AG10803 (cell line): ENCODE results near the gene NFATC1.

Experiments used
- DNase-seq: peaks from one replicate; pipeline ENCODE4 v3.0.0; 2010; ENCODE audit warnings: low read depth
- H3K4me3 ChIP-seq: 2 replicates; pipeline ENCODE4 v1.5.1; 2011; ENCODE audit warnings: mild to moderate bottlenecking, low read length, control low read depth
- CTCF ChIP-seq: conservative IDR thresholded peaks from 2 replicates; pipeline ENCODE4 v1.5.1; 2011; ENCODE audit warnings: mild to moderate bottlenecking, low read length, control low read depth, inconsistent platforms

NFATC1 gene

GRCh38 chr18:79510731-79511241, 115.1 kb downstream of the NFATC1 start:
- DNase-seq = no peak
- no peak for TF ChIP-seq CTCF
- H3K4me3 ChIP-seq = no peak overlapping the region

GRCh38 chr18:79511271-79511670, 115.5 kb downstream of the NFATC1 start:
- no peak overlapping the region for H3K4me3 ChIP-seq
- no peak for DNase-seq
- TF ChIP-seq CTCF = no peak

GRCh38 chr18:79511671-79512301, 116.1 kb downstream of the NFATC1 start:
- DNase-seq = no peak

GRCh38 chr18:79512461-79513380, 117.0 kb downstream of the NFATC1 start:
- no peak for DNase-seq
- no peak for TF ChIP-seq CTCF
- H3K4me3 ChIP-seq = no peak overlapping the region

More at GRCh38 chr18:79511671-79512301, 116.1 kb downstream of the NFATC1 start:
- no peak overlapping the region for H3K4me3 ChIP-seq
- TF ChIP-seq CTCF = no peak

GRCh38 chr18:79513381-79514081, 117.8 kb downstream of the NFATC1 start:
- no peak overlapping the region for H3K4me3 ChIP-seq
- no peak for TF ChIP-seq CTCF
- DNase-seq = no peak

- H3K4me3 ChIP-seq = no peak overlapping the region
- DNase-seq = no peak
- no peak for TF ChIP-seq CTCF
Observed at GRCh38 chr18:79515331-79515730, 119.6 kb downstream of the NFATC1 start.
